Esophagus squamous epithelium (tissue), 5 donors: ENCODE results near the gene TUBG1. TPM values are rescaled to one million over a fixed set of nuclear protein-coding genes. Genes with fewer than 3 reads are reported as not detected.

Source experiments
- DNase-seq: peaks from one replicate; lab custom pipeline; 2025; lab: John Stamatoyannopoulos, UW
- H3K27ac ChIP-seq, 4 donors: fragments of 200-600 bp; sonication (generic); one replicate each; pipeline ENCODE4 v1.5.1; 2016 to 2019; ENCODE audit warnings: mild to moderate bottlenecking in 1 of 4
- H3K27me3 ChIP-seq, 4 donors: fragments of 200-600 bp; sonication (generic); 1 replicate in 3 of 4; 2 replicates in 1 of 4; pipeline versions ENCODE4 v1.5.1 to v1.6.0; 2017 to 2021; ENCODE audit warnings: antibody characterized with exemption in 1 of 4
- H3K36me3 ChIP-seq, 3 donors: fragments of 200-600 bp; sonication (generic); one replicate each; pipeline ENCODE4 v1.5.1; 2016 to 2019
- H3K4me1 ChIP-seq, 3 donors: fragments of 200-600 bp; sonication (generic); one replicate each; pipeline ENCODE4 v1.5.1; 2017 to 2019
- H3K4me3 ChIP-seq, 4 donors: fragments of 200-600 bp; sonication (generic); 1 replicate in 3 of 4; 2 replicates in 1 of 4; pipeline ENCODE4 v1.5.1; 2016 to 2019; ENCODE audit warnings: mild to moderate bottlenecking in 2 of 4, moderate library complexity in 1 of 4
- H3K9me3 ChIP-seq, 3 donors: fragments of 200-600 bp; sonication (generic); one replicate each; pipeline ENCODE4 v1.5.1; 2016 to 2019
- CTCF ChIP-seq, 6 experiments: fragments of 450-650 bp in 4 of 6; fragments of 200-600 bp in 2 of 6; sonication (generic) in 2 of 6; IDR thresholded peaks; one replicate each; pipeline ENCODE4 v1.5.1; 2016 to 2019; ENCODE audit warnings: antibody characterized with exemption in 6 of 6, mild to moderate bottlenecking in 4 of 6, moderate library complexity in 4 of 6
- POLR2A ChIP-seq, 4 donors: fragments of 450-650 bp; IDR thresholded peaks; one replicate each; pipeline ENCODE4 v1.6.1; 2017; ENCODE audit warnings: antibody characterized with exemption in 4 of 4, mild to moderate bottlenecking in 4 of 4, moderate library complexity in 3 of 4
- WGBS, 2 donors: methylation state at CpG; one replicate each; pipeline ENCODE4 v1.1.5; 2018; 5-methylcytosine and 5-hydroxymethylcytosine counted together
- intact Hi-C: fragments of 100-400 bp; cut with DNase I; formaldehyde crosslinking; loops from one replicate; pipeline ENCODE4 v1.15.0; 2022
- total RNA-seq, 4 donors: library from RNA; depleted of rRNA; stranded (reverse); fragments of >200 nt; gene quantifications; one replicate each; pipeline ENCODE4 v1.1.0, GENCODE V29; 2016
- donor health status: DM: yes; HTN: yes; CAD: no.

The TUBG1 gene
- total RNA-seq, 4 donors from 2014 or later = 22.3 to 61.9 (median 46.5) TPM

- H3K4me1 ChIP-seq = peaks cover 29 to 60% (median 43%) of the 10 kb centered on the region in 3 donors
- H3K9me3 ChIP-seq = no peaks in the 10 kb centered on the region
- H3K27ac ChIP-seq = peak overlapping the region; percentile 75 to 88 (median 84)
- no peak overlapping the region for H3K4me3 ChIP-seq
- intact Hi-C loops = no loop called here
- no peak for TF ChIP-seq POLR2A (IDR thresholded peaks at IDR 0.05)
- no peak for TF ChIP-seq CTCF (IDR thresholded peaks at IDR 0.05)
- no peak for DNase-seq
- H3K27me3 ChIP-seq = no peaks in the 10 kb centered on the region
- 7 to 14% methylated on average over 1 of the region's 1 CpG for WGBS, 2 donors
- H3K36me3 ChIP-seq = peaks cover 21 to 98% (median 51%) of the 10 kb centered on the region in 3 donors
These were observed 24.1 kb upstream of the TUBG1 start for GRCh38 chr17:42585353-42585752.

GRCh38 chr17:42586514-42587230 lies 22.8 kb upstream of the TUBG1 start:
- peak overlapping the region; percentile 75 to 88 (median 84) for H3K27ac ChIP-seq

GRCh38 chr17:42590886-42591285 lies 18.6 kb upstream of the TUBG1 start:
- Histone ChIP-seq H3K9me3 (no peaks in the 10 kb centered on the region), H3K27me3 (no peaks in the 10 kb centered on the region), H3K4me1 (peaks cover 19 to 35% (median 28%) of the 10 kb centered on the region in 3 donors), H3K36me3 (peaks cover 10 to 87% (median 34%) of the 10 kb centered on the region in 3 donors), H3K4me3 (no peak overlapping the region), H3K27ac (no peak overlapping the region)
- WGBS, 2 donors = 74 to 78% methylated on average over 2 of the region's 2 CpGs
- no peak for DNase-seq
- intact Hi-C loops = no loop called here
- TF ChIP-seq POLR2A (IDR thresholded peaks at IDR 0.05) = no peak
- no peak for TF ChIP-seq CTCF (IDR thresholded peaks at IDR 0.05)

More at GRCh38 chr17:42586514-42587230, 22.8 kb upstream of the TUBG1 start:
- no peak overlapping the region for H3K4me3 ChIP-seq
- no peak for DNase-seq
- H3K36me3 ChIP-seq = peaks cover 24 to 98% (median 48%) of the 10 kb centered on the region in 3 donors
- no peaks in the 10 kb centered on the region for H3K27me3 ChIP-seq
- TF ChIP-seq POLR2A (IDR thresholded peaks at IDR 0.05) (no peak), CTCF (IDR thresholded peaks at IDR 0.05) (no peak)
- 35 to 42% methylated on average over 7 of the region's 7 CpGs for WGBS, 2 donors
- peaks cover 29 to 58% (median 43%) of the 10 kb centered on the region in 3 donors for H3K4me1 ChIP-seq
- intact Hi-C loops = no loop called here
- no peaks in the 10 kb centered on the region for H3K9me3 ChIP-seq

GRCh38 chr17:42591411-42591810 lies 18.1 kb upstream of the TUBG1 start:
- H3K4me1 ChIP-seq = peaks cover 14 to 31% (median 22%) of the 10 kb centered on the region in 3 donors
- WGBS, 2 donors = 83 to 85% methylated on average over 9 of the region's 9 CpGs
- no peaks in the 10 kb centered on the region for H3K27me3 ChIP-seq
- TF ChIP-seq POLR2A (IDR thresholded peaks at IDR 0.05) = no peak
- no peak for TF ChIP-seq CTCF (IDR thresholded peaks at IDR 0.05)
- intact Hi-C loops = no loop called here
- H3K27ac ChIP-seq = no peak overlapping the region
- no peak for DNase-seq
- H3K4me3 ChIP-seq = no peak overlapping the region
- no peaks in the 10 kb centered on the region for H3K9me3 ChIP-seq
- H3K36me3 ChIP-seq = peaks cover 10 to 83% (median 35%) of the 10 kb centered on the region in 3 donors

- no peak overlapping the region for H3K4me3 ChIP-seq
- no peak for TF ChIP-seq POLR2A (IDR thresholded peaks at IDR 0.05)
- no peak for TF ChIP-seq CTCF (IDR thresholded peaks at IDR 0.05)
- H3K4me1 ChIP-seq = peaks cover 3 to 21% (median 3%) of the 10 kb centered on the region in 3 donors
- H3K27me3 ChIP-seq = no peaks in the 10 kb centered on the region
- 74 to 83% methylated on average over 3 of the region's 3 CpGs for WGBS, 2 donors
- intact Hi-C loops = no loop called here
- H3K36me3 ChIP-seq = peaks cover 0 to 44% (median 12%) of the 10 kb centered on the region in 3 donors
- no peaks in the 10 kb centered on the region for H3K9me3 ChIP-seq
- DNase-seq = no peak
- H3K27ac ChIP-seq = no peak overlapping the region
These were observed 13.1 kb upstream of the TUBG1 start for GRCh38 chr17:42596386-42596785.
